GM10266 (cell line): ENCODE measurements around the gene AIFM1.
A peak's percentile ranks its signal among the peaks of the same experiment; 100 is the strongest.

Experiments used
- DNase-seq: peaks from one replicate; pipeline ENCODE4 v3.0.0; 2012; ENCODE audit errors: extremely low spot score
- TF ChIP-seq, protein P1 (sequence below): IDR thresholded peaks from 2 replicates; pipeline ENCODE4 v1.5.1; 2012; ENCODE audit warnings: mild to moderate bottlenecking, low read depth; ENCODE audit not compliant: control insufficient read depth, insufficient read depth; ENCODE audit errors: missing control alignments

The AIFM1 gene

DNA sequence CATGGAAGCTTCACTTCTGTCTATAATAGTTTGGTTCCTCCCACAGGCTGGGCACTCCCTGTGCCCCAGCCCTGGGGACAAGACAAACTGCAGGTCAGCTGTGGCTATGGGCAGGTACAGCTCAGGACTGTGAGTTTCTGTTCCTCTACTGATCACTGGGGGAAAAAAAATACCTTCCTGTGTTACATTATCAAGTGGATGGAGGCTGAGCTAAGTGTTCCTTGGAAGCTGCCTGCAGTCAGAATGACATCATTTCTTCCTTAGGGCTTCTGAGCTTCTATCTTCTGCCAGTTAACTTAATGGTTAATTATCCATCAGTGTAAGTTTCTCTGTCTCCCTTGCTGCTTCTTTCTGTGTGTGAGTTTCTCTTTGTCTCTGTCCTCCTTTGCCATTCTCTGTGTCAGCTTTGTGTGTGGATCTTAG is 10.7 kb upstream of the AIFM1 start:
- DNase-seq, result peak; percentile 29
- TF ChIP-seq, protein P1, sequence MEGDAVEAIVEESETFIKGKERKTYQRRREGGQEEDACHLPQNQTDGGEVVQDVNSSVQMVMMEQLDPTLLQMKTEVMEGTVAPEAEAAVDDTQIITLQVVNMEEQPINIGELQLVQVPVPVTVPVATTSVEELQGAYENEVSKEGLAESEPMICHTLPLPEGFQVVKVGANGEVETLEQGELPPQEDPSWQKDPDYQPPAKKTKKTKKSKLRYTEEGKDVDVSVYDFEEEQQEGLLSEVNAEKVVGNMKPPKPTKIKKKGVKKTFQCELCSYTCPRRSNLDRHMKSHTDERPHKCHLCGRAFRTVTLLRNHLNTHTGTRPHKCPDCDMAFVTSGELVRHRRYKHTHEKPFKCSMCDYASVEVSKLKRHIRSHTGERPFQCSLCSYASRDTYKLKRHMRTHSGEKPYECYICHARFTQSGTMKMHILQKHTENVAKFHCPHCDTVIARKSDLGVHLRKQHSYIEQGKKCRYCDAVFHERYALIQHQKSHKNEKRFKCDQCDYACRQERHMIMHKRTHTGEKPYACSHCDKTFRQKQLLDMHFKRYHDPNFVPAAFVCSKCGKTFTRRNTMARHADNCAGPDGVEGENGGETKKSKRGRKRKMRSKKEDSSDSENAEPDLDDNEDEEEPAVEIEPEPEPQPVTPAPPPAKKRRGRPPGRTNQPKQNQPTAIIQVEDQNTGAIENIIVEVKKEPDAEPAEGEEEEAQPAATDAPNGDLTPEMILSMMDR, result no peak

DNA sequence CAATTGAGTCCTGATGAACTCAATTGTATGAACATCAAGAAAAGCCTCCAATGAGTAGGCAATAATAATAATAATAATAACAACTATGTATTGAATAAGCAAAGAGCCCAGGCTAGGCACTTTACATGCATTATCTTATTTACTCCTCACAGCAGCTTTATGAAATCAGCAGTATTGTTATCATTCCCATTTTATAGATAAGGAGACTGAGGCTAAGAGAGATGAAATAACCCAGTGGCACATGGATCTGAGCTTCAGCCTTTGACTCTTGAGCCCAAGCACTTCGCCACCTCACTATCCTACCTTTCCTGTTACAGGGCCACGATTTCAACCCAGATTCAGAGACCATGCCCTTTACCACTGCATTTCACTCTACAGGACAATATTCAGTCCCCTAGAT is 9.3 kb upstream of the AIFM1 start:
- DNase-seq, result no peak
- TF ChIP-seq, protein P1, result no peak

DNA sequence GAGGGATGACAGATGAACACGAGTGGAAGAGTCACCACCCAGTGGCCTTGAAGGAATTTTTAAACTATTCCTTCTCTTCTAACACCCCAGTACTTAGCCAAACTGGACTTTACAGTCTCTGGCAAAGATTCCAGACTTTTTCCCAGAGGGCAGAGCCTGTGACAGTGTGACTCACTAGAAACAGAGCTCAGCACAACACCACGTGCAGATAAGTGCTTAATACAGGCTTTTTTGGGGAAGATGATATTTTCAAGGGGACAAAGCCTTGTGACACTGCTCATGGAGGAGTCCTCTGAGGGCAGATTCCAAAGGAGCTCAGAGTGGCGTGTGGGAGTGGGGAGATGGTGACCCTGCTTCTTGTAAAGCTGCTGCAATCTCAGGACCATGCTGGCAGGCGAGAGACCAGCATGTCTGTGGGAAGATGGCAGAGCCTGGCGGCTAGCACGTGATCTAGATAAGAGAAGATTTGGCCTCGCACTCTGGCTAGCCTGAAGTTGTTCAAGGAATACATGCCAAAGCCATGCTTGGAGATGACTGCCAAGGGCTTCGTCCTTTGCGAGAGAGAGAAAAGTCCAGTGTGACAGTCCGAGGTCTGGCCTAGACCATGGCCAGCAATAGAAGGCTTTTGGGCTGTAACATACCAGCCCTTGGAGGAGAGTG is 8.5 kb upstream of the AIFM1 start:
- no peak for DNase-seq
- TF ChIP-seq, protein P1, result no peak

DNA sequence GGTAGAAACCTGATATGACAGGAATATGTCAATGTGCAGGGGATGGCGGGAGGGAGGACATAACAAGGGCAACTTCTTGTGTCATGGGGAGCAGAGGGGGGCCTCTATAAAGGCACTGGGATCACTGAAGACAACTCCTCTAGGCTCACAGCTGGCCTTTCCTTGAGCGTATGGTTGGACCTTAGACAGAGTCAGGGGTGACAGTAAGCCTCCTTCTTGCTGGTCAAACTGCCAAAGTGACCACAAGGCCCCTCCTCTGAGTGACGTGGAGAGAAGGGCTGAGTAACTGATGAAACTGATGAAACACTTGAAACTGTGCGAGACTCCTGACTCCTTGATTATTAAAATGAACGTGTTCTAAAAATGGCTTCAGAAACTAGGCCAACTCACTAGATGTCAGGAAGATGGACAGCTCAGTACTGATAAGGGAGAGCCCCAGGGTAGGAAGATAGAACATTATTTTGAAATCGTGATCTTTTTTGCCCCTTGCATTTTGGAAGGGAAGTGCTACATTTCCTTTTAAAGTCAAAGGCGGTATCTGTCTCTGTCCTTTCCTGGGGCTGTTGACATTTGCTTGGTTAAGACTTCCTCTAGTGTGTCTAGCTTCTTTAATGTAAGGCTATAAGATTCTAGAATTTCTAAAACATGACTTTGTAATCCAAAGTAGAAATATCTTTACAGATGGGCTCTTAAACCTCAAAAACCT is 7.7 kb upstream of the AIFM1 start:
- TF ChIP-seq, protein P1, result no peak

DNA sequence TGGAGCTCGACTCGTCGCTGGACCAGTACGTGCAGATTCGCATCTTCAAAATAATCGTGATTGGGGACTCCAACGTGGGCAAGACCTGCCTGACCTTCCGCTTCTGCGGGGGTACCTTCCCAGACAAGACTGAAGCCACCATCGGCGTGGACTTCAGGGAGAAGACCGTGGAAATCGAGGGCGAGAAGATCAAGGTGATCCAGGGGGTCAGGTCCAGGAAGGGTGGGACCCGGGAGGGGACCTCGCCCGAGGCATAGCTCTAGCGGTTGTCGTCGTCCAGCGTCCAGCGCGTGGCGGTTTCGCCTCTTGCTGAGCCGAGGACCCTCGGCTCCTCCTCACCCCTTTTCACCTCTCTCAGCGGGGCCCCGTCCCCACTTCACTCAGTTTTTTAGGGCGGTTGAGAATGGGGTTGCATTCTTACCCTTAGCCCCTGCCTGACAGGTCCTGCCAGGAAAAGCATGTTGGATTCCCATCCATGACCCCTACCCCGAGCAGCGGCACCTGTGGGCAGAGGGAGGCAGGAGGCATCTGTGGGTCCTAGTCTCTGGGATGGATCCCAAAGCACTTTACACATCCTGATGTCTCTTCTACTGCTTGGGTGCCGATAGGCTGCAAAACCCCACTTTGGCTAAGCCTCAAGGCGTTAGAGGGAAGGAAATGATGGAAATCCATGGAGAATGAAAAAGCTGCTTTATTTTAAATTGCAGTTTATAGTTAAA is 6.6 kb upstream of the AIFM1 start:
- TF ChIP-seq, protein P1, result no peak
- DNase-seq, result no peak

More for the DNA sequence above, 7.7 kb upstream of the AIFM1 start:
- DNase-seq, result peak; percentile 68

DNA sequence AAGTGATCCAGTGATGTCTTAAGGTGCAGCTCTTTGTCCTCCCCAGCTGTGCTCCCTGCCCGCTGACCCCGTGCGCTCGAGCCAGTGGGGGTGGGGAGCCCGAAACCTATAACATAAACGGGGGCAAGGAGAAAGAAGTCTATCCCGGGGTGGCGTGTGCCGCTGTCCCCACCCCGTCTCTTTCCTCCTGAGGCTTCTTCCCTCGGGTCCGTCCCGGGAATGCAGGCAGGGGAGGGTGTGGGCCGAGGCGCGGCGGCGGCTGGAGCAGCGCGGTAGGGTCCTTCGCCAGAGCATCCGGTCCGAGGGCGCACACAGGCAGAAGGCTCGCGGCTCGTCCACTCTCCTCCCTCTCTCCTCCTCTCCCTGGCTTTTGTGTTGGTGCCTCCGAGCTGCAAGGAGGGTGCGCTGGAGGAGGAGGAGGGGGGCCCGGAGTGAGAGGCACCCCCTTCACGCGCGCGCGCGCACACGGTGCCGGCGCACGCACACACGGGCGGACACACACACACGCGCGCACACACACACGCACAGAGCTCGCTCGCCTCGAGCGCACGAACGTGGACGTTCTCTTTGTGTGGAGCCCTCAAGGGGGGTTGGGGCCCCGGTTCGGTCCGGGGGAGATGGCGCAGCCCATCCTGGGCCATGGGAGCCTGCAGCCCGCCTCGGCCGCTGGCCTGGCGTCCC is 5.9 kb upstream of the AIFM1 start, which contains the start of gene RAB33A:
Gene RAB33A, plus strand, starts transcription at position 517 of the 681 bp plus-strand sequence. Its CDS starts 101 bp downstream, at position 618.
- TF ChIP-seq, protein P1, result no peak
- DNase-seq, result no peak
